ENCODE results near the gene SPATA20.

SPATA20 gene

DNA sequence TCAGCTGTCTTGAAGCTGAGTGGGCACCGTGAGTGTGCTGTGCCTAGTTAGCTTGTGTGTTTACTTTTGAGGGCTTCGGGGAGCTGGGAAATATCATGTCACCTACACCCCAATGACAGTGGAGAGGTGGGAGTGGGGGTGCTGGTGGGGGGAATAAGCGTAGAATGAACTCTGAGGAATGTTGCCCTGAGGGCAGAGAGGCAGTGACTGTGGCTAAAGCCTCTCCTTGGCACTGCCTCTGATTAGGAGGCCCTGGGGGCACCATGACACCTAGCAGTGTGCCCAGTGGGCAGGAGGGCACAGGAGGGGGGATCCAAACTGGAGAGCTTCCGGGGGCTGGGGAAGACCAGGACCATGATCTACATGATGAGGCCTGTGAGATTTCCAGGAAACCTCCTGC, 38.4 kb downstream of the SPATA20 start:
- TF ChIP-seq, protein P1, sequence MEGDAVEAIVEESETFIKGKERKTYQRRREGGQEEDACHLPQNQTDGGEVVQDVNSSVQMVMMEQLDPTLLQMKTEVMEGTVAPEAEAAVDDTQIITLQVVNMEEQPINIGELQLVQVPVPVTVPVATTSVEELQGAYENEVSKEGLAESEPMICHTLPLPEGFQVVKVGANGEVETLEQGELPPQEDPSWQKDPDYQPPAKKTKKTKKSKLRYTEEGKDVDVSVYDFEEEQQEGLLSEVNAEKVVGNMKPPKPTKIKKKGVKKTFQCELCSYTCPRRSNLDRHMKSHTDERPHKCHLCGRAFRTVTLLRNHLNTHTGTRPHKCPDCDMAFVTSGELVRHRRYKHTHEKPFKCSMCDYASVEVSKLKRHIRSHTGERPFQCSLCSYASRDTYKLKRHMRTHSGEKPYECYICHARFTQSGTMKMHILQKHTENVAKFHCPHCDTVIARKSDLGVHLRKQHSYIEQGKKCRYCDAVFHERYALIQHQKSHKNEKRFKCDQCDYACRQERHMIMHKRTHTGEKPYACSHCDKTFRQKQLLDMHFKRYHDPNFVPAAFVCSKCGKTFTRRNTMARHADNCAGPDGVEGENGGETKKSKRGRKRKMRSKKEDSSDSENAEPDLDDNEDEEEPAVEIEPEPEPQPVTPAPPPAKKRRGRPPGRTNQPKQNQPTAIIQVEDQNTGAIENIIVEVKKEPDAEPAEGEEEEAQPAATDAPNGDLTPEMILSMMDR (IDR thresholded peaks at IDR 0.05; ENCODE audit: borderline replicate concordance, insufficient read depth, low read depth, low read length): no peak
- no peak overlapping the region for H3K4me3 ChIP-seq (ENCODE audit: low read depth, low read length)

- TF ChIP-seq, protein P1 (IDR thresholded peaks at IDR 0.05; ENCODE audit: borderline replicate concordance, insufficient read depth, low read depth, low read length): no peak
- H3K4me3 ChIP-seq (ENCODE audit: low read depth, low read length): no peak overlapping the region
These were observed 38.9 kb downstream of the SPATA20 start for GRCh38 chr17:50585891-50586290.

GRCh38 chr17:50586421-50587247, 39.7 kb downstream of the SPATA20 start:
- TF ChIP-seq, protein P1 (IDR thresholded peaks at IDR 0.05; ENCODE audit: borderline replicate concordance, insufficient read depth, low read depth, low read length): no peak
- H3K4me3 ChIP-seq (ENCODE audit: low read depth, low read length): no peak overlapping the region

GRCh38 chr17:50587571-50587970, 40.6 kb downstream of the SPATA20 start:
- no peak overlapping the region for H3K4me3 ChIP-seq (ENCODE audit: low read depth, low read length)
- TF ChIP-seq, protein P1 (IDR thresholded peaks at IDR 0.05; ENCODE audit: borderline replicate concordance, insufficient read depth, low read depth, low read length): no peak

DNA sequence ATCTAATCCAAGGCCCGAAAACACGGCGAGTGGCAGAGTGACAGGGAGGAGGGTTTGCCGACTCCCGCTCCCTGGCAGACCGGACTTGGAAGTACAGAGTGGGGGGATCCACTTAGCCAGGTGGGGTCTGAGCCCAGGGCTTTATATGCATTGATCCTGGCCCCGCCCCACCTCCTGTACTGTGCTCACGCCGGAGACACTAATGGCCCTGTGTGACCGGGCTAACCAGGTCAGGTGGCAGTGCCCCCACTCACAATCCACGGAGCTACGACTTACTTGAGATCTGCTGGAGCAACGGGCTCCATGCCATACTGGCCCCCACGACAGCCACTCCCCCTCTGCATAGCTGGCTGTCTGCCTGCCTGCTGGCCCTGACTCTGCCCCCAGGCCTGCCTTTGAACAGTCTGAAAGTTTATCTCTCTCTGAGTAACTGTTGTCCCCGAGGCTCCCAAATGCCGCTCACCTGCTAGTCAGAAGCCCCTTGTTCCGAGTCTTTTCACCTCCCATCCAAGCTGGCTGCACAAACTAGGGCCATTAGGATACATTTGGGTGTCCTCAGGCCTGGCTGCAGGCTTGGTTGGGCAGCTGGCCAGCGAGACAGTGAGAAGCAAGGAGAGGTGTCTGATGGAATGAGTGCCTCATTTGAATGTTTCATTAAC, 41.5 kb downstream of the SPATA20 start:
- no peak overlapping the region for H3K4me3 ChIP-seq (ENCODE audit: low read depth, low read length)
- TF ChIP-seq, protein P1 (IDR thresholded peaks at IDR 0.05; ENCODE audit: borderline replicate concordance, insufficient read depth, low read depth, low read length): no peak

GRCh38 chr17:50589095-50589705, 42.2 kb downstream of the SPATA20 start:
- no peak overlapping the region for H3K4me3 ChIP-seq (ENCODE audit: low read depth, low read length)
- TF ChIP-seq, protein P1 (IDR thresholded peaks at IDR 0.05; ENCODE audit: borderline replicate concordance, insufficient read depth, low read depth, low read length): no peak

All from GM12875 (cell line).